Tibial nerve (tissue), 4 donors: ENCODE data around the gene MAPK10. TPM values are rescaled to one million over a fixed set of nuclear protein-coding genes. Genes with fewer than 3 reads are reported as not detected.

Experiments
- DNase-seq, 2 donors: peaks; one replicate each; pipeline ENCODE4 v3.0.0-alpha.2; 2019; ENCODE audit warnings: low spot score in 2 of 2
- H3K27ac ChIP-seq, 4 donors: fragments of 200-600 bp; sonication (generic) in 3 of 4; one replicate each; pipeline ENCODE4 v1.5.1; 2017 to 2019; ENCODE audit warnings: mild to moderate bottlenecking in 1 of 4
- H3K27me3 ChIP-seq, 2 donors: fragments of 200-600 bp; sonication (generic) in 1 of 2; one replicate each; pipeline versions ENCODE4 v1.5.1 to v1.6.0; 2017 to 2019
- H3K36me3 ChIP-seq, 3 donors: fragments of 200-600 bp; sonication (generic); one replicate each; pipeline ENCODE4 v1.5.1; 2018 to 2019
- H3K4me1 ChIP-seq, 4 donors: fragments of 200-600 bp; sonication (generic) in 3 of 4; one replicate each; pipeline ENCODE4 v1.5.1; 2017 to 2019
- H3K4me3 ChIP-seq, 4 donors: fragments of 200-600 bp; sonication (generic) in 3 of 4; one replicate each; pipeline ENCODE4 v1.5.1; 2017 to 2019; ENCODE audit warnings: mild to moderate bottlenecking in 1 of 4, moderate library complexity in 1 of 4
- H3K9me3 ChIP-seq, 4 donors: fragments of 200-600 bp; sonication (generic) in 3 of 4; one replicate each; pipeline ENCODE4 v1.5.1; 2017 to 2019
- EP300 ChIP-seq, 2 donors: sonication (generic); formaldehyde crosslinking; IDR thresholded peaks; one replicate each; pipeline ENCODE4 v1.6.1; 2017; ENCODE audit warnings: antibody characterized with exemption in 2 of 2, mild to moderate bottlenecking in 1 of 2
- POLR2A ChIP-seq, 2 donors: fragments of 450-650 bp; IDR thresholded peaks; one replicate each; pipeline ENCODE4 v1.6.1; 2017; ENCODE audit warnings: antibody characterized with exemption in 2 of 2, mild to moderate bottlenecking in 2 of 2, moderate library complexity in 2 of 2
- WGBS, 2 donors: methylation state at CpG; one replicate each; pipeline ENCODE4 v1.1.5; 2018; 5-methylcytosine and 5-hydroxymethylcytosine counted together
- total RNA-seq, 4 donors: library from RNA; depleted of rRNA; stranded (reverse); fragments of >200 nt; gene quantifications; one replicate each; pipeline ENCODE4 v1.1.0, GENCODE V29; 2016
- TF ChIP-seq, protein P1 (sequence below), 5 experiments: fragments of 200-600 bp in 3 of 5; fragments of 450-650 bp in 2 of 5; sonication (generic) in 3 of 5; IDR thresholded peaks; one replicate each; pipeline ENCODE4 v1.5.1; 2016 to 2019; ENCODE audit warnings: antibody characterized with exemption in 5 of 5, mild to moderate bottlenecking in 3 of 5, moderate library complexity in 2 of 5

The MAPK10 gene
- total RNA-seq, 4 donors from 2014 or later: 20.7 to 34.5 (median 28.0) TPM

DNA sequence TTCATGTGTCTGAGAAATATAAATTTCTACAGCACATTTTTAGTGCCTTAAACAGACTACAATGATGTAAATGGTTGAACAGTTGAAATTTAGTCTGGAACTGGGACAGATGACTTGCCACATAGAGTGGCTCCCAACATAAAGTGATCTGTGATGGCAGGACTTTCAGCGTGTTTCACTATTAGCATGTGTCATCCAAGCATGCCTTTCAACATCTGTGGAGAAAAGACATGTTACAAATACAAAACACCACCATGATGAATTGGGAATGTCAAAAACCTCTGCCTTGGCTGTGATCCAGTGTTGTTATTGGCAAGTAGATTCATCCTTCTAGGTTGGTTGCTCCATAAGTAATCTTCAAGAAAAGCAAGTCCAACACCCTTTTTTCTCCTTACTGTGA is 348.7 kb downstream of the MAPK10 start:
- H3K4me1 ChIP-seq: peaks cover 0 to 15% (median 0%) of the 10 kb centered on the region in 4 donors
- no peak overlapping the region for H3K4me3 ChIP-seq
- no peaks in the 10 kb centered on the region for H3K36me3 ChIP-seq
- H3K27me3 ChIP-seq: no peaks in the 10 kb centered on the region
- no peaks in the 10 kb centered on the region for H3K9me3 ChIP-seq
- peak in 1 of 2 donors; percentile 48 for DNase-seq
- no peak for TF ChIP-seq POLR2A (IDR thresholded peaks at IDR 0.05)
- peak in 1 of 2 donors; percentile 30 for TF ChIP-seq EP300 (IDR thresholded peaks at IDR 0.05)
- WGBS, 2 donors: 52 to 75% methylated on average over 1 of the region's 1 CpG
- H3K27ac ChIP-seq: no peak overlapping the region

DNA sequence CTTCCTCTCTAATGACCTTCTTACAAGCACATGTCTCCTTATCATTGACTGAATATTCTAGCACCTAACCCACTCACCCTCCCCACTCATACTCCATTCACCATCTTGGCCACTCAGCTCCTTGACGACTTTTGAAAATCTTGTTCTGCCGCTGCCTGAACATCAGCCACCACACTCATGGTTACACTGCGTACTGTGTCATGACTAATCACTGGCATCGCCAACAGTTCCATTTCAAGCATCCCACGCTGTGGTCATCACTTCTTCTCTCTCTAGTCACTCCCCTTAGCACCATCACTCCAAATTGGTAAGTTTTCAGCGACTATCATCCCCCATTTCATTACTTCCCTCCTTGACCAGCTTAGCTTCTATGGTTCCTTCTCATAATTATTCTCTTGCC is 352.8 kb downstream of the MAPK10 start:
- TF ChIP-seq, protein P1, sequence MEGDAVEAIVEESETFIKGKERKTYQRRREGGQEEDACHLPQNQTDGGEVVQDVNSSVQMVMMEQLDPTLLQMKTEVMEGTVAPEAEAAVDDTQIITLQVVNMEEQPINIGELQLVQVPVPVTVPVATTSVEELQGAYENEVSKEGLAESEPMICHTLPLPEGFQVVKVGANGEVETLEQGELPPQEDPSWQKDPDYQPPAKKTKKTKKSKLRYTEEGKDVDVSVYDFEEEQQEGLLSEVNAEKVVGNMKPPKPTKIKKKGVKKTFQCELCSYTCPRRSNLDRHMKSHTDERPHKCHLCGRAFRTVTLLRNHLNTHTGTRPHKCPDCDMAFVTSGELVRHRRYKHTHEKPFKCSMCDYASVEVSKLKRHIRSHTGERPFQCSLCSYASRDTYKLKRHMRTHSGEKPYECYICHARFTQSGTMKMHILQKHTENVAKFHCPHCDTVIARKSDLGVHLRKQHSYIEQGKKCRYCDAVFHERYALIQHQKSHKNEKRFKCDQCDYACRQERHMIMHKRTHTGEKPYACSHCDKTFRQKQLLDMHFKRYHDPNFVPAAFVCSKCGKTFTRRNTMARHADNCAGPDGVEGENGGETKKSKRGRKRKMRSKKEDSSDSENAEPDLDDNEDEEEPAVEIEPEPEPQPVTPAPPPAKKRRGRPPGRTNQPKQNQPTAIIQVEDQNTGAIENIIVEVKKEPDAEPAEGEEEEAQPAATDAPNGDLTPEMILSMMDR (IDR thresholded peaks at IDR 0.05): no peak
- TF ChIP-seq EP300 (IDR thresholded peaks at IDR 0.05) (no peak), POLR2A (IDR thresholded peaks at IDR 0.05) (no peak)
- 91 to 97% methylated on average over 6 of the region's 6 CpGs for WGBS, 2 donors
- H3K27me3 ChIP-seq: no peaks in the 10 kb centered on the region

DNA sequence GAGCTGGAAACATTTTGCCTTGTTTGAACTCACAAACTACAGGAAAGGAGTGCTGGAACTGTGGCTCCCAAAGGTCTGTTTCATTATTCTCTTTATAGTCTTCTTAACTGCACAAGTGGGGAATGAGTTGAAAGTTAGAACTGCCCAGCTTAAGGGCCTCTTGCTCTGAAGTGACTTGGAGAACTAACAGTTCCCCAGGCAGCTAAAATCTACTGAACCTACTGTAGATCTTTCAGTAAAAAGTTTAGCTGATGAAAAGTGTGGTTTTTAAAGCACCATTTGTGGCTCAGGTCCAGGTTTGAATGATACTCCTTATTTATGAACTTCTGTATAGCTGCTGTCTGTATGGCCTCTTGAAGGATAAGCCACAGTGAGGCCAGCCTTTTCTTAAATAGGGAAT is 353.8 kb downstream of the MAPK10 start:
- H3K27ac ChIP-seq: no peak overlapping the region
- H3K4me3 ChIP-seq: no peak overlapping the region
- no peaks in the 10 kb centered on the region for H3K9me3 ChIP-seq
- DNase-seq: no peak
- H3K27me3 ChIP-seq: no peaks in the 10 kb centered on the region
- H3K36me3 ChIP-seq: no peaks in the 10 kb centered on the region
- H3K4me1 ChIP-seq: no peaks in the 10 kb centered on the region
- TF ChIP-seq EP300 (IDR thresholded peaks at IDR 0.05) (no peak), POLR2A (IDR thresholded peaks at IDR 0.05) (no peak)

More for the DNA sequence above, 352.8 kb downstream of the MAPK10 start:
- H3K4me1 ChIP-seq: peaks cover 0 to 6% (median 0%) of the 10 kb centered on the region in 4 donors
- DNase-seq: no peak
- H3K4me3 ChIP-seq: no peak overlapping the region
- no peaks in the 10 kb centered on the region for H3K9me3 ChIP-seq
- H3K36me3 ChIP-seq: no peaks in the 10 kb centered on the region
- H3K27ac ChIP-seq: no peak overlapping the region

DNA sequence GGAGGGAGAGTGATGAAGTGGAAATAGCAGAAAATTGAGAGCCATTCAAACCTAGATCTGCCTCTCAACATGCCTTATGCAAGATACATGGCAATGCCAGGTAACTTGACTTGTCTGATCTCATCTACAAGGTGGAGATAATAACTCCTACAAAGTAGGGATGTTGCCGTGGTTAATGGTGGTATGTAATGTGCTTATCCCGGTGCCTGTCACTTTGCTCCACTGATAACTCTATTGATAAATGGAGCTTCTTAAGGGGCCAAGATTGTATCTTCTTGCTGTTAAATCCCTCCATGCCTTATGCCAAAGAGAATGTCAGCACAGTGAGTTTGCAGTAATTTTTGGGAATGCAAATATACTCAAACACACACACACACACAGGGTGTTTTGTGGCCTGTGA is 355.8 kb downstream of the MAPK10 start:
- H3K4me1 ChIP-seq: no peaks in the 10 kb centered on the region

DNA sequence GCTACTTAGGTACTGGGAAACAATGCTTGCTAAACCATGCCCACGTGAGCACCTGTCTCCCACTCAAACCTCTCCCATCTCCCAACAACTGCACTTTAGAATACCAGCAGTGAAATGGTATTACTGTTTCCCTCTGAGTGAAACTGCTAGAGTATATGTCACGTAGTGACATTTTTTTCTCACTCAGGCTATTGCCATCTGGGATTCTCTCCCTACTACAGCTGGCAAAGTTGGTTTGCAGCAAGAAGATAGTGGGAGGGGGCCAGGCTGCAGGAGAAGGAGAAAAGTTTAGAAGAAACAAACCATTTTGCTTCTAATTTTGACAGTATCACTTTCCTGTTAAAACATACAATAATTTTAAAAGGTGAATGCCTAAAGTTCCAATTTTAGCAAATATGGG is 358.3 kb downstream of the MAPK10 start:
- no peaks in the 10 kb centered on the region for H3K9me3 ChIP-seq
- WGBS, 2 donors: 85 to 86% methylated on average over 2 of the region's 2 CpGs
- DNase-seq: no peak
- H3K4me1 ChIP-seq: no peaks in the 10 kb centered on the region
- H3K27ac ChIP-seq: no peak overlapping the region
- H3K4me3 ChIP-seq: no peak overlapping the region
- TF ChIP-seq, protein P1 (IDR thresholded peaks at IDR 0.05): no peak
- no peak for TF ChIP-seq POLR2A (IDR thresholded peaks at IDR 0.05)
- no peak for TF ChIP-seq EP300 (IDR thresholded peaks at IDR 0.05)
- no peaks in the 10 kb centered on the region for H3K27me3 ChIP-seq
- H3K36me3 ChIP-seq: no peaks in the 10 kb centered on the region

More for the DNA sequence above, 355.8 kb downstream of the MAPK10 start:
- no peak for DNase-seq
- Histone ChIP-seq H3K27me3 (no peaks in the 10 kb centered on the region), H3K27ac (no peak overlapping the region), H3K4me3 (no peak overlapping the region), H3K36me3 (no peaks in the 10 kb centered on the region), H3K9me3 (no peaks in the 10 kb centered on the region)
- 92 to 94% methylated on average over 2 of the region's 2 CpGs for WGBS, 2 donors
- TF ChIP-seq POLR2A (IDR thresholded peaks at IDR 0.05) (no peak), EP300 (IDR thresholded peaks at IDR 0.05) (no peak)
- TF ChIP-seq, protein P1 (IDR thresholded peaks at IDR 0.05): no peak

DNA sequence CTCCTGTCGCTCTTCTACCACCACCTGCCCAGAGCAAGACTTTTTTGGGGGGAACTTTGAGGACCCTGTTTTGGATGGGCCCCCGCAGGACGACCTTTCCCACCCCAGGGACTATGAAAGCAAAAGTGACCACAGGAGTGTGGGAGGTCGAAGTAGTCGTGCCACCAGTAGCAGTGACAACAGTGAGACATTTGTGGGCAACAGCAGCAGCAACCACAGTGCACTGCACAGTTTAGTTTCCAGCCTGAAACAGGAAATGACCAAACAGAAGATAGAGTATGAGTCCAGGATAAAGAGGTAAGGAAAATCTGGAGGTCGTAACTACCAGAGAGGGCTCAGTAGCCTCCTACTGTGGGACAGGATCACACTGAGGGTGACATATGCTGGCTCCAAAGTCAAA is 364.5 kb downstream of the MAPK10 start:
- TF ChIP-seq EP300 (IDR thresholded peaks at IDR 0.05) (no peak), POLR2A (IDR thresholded peaks at IDR 0.05) (no peak)
- H3K4me1 ChIP-seq: no peaks in the 10 kb centered on the region
- DNase-seq: no peak
- no peaks in the 10 kb centered on the region for H3K9me3 ChIP-seq
- H3K36me3 ChIP-seq: peaks cover 0 to 27% (median 0%) of the 10 kb centered on the region in 3 donors
- no peak overlapping the region for H3K4me3 ChIP-seq
- H3K27ac ChIP-seq: no peak overlapping the region
- no peaks in the 10 kb centered on the region for H3K27me3 ChIP-seq
- 86 to 88% methylated on average over 6 of the region's 6 CpGs for WGBS, 2 donors

DNA sequence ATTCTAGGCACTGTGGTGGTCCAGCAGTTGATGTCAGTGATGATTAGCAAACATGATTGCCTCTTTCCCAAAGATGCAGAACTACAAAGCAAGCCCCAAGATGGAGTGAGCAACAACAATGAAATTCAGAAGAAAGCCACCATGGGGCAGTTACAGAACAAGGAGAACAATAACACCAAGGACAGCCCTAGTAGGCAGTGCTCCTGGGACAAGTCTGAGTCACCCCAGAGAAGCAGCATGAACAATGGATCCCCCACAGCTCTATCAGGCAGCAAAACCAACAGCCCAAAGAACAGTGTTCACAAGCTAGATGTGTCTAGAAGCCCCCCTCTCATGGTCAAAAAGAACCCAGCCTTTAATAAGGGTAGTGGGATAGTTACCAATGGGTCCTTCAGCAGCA is 365.3 kb downstream of the MAPK10 start:
- Histone ChIP-seq H3K4me1 (no peaks in the 10 kb centered on the region), H3K36me3 (peaks cover 0 to 27% (median 0%) of the 10 kb centered on the region in 3 donors), H3K9me3 (no peaks in the 10 kb centered on the region), H3K27me3 (no peaks in the 10 kb centered on the region), H3K27ac (no peak overlapping the region), H3K4me3 (no peak overlapping the region)
- no peak for DNase-seq
- TF ChIP-seq POLR2A (IDR thresholded peaks at IDR 0.05) (no peak), EP300 (IDR thresholded peaks at IDR 0.05) (no peak)
- TF ChIP-seq, protein P1 (IDR thresholded peaks at IDR 0.05): no peak
